SK-N-MC (cell line): ENCODE data around the gene HMMR.

ENCODE experiments used
- EZH2 ChIP-seq: fragments of 200-600 bp; sonication (generic); IDR thresholded peaks from one replicate; pipeline ENCODE4 v1.6.1; 2017; ENCODE audit warnings: antibody characterized with exemption
- FOXP2 ChIP-seq: optimal IDR thresholded peaks from 2 replicates; pipeline ENCODE3; 2011; ENCODE audit warnings: mild to moderate bottlenecking, moderate library complexity; ENCODE audit not compliant: insufficient read depth; ENCODE audit errors: extremely low read length, control extremely low read depth
- POLR2AphosphoS5 ChIP-seq: IDR thresholded peaks from 2 replicates; pipeline ENCODE4 v1.6.1; 2012; ENCODE audit warnings: mild to moderate bottlenecking, low read depth, low read length, borderline replicate concordance

- TF ChIP-seq EZH2 (no peak), POLR2AphosphoS5 (no peak), FOXP2 (no peak)
Measured at GRCh38 chr5:163502521-163502920, 42.1 kb downstream of the HMMR start.
